ENCODE data around the gene LENG8.
"Not testable (repeated sequence)": the region's sequence is repeated elsewhere in the genome, so short reads cannot be mapped to it uniquely, and the experiment has no call there.

Gene LENG8

GRCh38 chr19:54462655-54463530 is 13.9 kb downstream of the LENG8 start:
- DNase-seq, result peak; percentile 77

- DNase-seq, result peak; percentile 96
Measured at GRCh38 chr19:54463531-54464043, 14.6 kb downstream of the LENG8 start, which contains the start of gene LENG9. LENG9 (minus strand) TSS chr19:54463778; CDS start chr19:54463526, 252 bp downstream.

- DNase-seq, result peak; percentile 94
Measured at GRCh38 chr19:54464044-54464629, 15.1 kb downstream of the LENG8 start.

DNA sequence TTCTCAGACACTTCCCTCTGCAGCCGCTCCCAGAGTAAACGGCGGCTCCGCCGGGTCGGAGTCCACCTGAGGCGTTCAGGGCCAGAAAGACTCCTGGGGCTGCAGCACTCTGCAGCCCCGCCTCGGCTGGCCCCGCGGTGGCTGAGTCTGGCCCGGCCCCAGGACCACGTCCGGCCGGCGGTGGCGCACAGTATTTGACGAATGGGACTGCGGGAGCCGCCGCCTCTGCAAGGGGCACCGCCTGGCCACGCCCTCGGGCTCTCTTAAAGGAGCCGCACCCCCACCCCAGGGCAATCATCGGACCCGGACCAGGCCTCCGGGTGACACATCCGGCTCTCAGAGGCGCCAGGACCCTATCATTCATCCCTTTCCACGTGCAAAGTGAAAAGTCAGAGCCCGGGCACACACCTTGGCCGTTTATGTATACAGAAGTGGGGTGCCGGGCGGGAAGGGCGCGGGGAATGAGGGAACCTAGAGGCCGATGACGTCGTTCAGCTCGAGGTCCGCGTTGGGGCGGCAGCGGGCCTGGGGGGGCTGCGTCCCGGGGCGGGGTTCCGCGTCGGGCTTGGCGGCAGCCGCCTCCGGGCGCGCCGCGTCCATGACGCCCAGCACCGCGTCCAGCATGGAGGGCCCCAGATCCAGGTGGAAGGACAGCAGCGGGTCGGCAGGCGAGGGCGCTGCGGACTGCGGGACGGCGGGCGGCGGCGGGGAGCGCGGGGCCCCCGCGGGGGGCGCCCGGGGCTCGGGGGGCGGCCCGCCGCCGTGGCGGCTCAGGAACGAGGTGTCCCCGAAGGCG is 15.8 kb downstream of the LENG8 start:
- DNase-seq, result peak; percentile 92

DNA sequence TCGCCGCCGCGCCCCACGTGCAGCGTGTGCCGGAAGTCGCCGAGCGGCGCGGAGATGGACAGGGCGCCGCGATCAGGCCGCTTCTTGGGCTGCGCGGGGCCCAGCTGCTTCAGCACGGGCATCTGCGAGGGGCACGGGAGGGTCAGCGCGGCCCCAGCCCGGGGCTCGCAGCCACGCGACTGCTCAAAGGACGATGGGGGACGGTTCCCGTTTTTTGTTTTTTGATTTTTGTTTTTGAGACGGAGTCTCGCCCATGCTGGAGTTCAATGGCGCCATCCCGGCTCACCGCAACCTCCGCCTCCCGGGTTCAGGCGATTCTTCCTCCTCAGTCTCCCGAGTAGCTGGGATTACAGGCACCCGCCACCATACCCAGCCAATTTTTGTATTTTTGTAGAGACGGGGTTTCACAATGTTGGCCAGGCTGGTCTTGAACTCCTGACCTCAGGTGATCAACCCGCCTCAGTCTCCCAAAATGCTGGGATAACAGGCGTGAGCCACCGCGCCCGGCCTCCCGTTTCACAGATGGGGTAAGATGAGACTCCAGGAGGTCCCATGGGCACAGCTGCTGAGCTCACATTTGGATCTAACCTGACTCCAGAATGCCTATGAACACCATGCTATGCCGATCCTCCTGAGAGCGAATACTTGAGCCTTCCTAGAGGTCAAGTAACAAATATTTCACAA is 16.6 kb downstream of the LENG8 start:
- DNase-seq, result no peak

DNA sequence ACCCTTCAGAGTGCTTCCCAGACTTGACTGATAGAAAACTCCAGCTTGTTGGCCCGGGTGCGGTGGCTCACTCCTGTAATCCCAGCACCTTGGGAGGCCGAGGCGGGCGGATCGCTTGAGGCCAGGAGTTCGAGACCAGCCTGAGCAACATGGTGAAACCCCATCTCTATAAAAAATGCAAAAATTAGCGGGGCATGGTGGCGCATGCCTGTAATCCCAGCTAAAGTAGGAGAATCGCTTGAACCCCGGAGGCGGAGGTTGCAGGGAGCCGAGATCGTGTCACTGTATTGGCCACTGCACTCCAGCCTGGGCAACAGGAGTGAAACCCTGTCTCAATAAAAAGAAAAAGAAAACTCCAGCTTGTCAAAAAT is 17.1 kb downstream of the LENG8 start:
- DNase-seq, result not testable (repeated sequence)

DNA sequence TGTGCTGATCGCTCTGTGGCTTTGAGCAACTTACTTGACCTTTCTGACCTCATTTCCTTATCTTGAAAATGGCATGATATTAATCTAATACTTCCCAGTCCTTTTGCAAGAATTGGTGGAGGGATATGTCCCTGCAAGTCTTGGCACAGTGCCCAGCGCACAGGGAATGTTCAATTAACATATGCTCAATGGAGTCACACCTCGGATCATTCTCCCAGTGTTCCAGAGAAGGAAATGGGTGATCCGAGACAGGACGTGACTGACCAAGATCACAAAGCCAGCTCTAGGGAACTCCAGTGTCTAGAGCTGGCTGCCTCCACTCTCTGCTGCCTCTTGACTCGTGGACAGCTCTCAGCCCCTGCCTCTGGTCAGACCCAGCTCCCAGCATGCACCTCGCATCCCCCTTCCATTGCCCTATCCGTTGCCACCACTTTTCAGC is 20.5 kb downstream of the LENG8 start:
- peak; percentile 57 for DNase-seq

DNA sequence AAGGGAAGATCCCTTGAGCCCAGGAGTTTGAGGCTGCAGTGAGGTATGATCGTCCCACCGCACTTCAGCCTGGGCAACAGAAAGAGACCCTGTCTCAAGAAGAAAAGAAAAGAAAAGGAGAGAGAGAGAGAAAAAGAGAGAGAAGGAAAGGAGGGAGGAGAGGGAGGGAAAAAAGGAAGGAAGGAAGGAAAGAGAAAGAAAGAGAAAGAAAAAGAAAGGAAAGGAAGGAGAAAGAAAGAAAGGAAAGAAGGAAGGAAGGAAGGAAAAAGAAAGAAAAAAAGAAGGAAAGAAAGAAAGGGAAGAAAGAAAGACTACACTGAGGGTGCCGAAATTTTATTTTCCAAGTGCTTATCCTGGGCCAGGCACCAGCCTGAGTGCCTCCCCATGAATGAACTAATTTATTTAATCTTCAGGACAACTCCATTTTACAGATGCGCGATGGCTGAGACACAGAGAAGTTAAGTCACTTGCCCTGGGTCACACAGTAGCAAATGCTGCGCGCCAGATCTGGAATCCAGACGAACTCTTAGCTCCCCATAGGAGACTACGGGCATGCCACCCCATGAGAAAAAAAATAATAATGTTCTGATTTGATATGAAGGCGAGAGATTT is 21.4 kb downstream of the LENG8 start:
- DNase-seq, result no peak

DNA sequence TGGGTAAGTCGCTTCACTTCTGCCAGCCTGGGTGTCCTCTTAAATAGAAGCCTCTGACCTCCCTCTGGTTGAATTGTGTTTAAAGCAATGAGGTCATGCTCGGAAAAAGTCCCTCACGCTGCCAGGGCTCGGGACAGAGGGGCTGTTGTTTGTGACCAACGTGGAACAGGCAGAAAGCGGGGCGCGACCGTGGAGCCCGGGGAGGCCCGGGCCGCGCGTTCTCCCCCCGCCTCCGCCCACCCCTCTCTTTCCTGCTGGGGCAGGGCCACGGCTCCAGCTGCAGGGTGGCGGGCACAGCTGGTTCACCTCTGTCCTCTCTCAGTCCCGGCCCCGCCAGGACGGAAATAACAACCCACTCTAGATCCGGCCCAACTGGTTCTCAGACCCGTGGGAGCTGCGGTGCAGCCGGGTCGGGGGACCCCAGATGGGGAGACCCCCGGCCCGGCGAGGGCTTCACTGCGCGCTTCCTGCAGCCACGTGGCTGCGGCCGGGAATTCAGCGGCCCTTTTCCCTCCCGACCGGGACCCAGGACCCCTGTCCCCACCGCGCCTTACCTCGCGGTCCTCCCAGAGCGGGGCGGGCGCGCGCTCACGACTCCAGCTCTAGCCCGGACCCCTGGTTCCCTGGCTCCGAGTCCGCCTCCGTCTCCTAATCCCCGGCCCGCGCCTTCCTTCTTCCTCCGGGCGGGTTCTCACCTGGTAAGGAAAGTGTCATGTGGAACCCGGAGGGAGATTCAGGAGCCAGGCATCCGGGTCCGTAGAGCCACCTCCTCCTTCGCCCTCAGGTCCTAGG is 22.2 kb downstream of the LENG8 start:
- peak; percentile 29 for DNase-seq

GRCh38 chr19:54473071-54473891 is 24.3 kb downstream of the LENG8 start, which contains the start of gene CDC42EP5:
CDC42EP5 (minus strand) TSS chr19:54473296; CDS start chr19:54465547, 7,749 bp downstream.
- DNase-seq, result peak; percentile 30

DNA sequence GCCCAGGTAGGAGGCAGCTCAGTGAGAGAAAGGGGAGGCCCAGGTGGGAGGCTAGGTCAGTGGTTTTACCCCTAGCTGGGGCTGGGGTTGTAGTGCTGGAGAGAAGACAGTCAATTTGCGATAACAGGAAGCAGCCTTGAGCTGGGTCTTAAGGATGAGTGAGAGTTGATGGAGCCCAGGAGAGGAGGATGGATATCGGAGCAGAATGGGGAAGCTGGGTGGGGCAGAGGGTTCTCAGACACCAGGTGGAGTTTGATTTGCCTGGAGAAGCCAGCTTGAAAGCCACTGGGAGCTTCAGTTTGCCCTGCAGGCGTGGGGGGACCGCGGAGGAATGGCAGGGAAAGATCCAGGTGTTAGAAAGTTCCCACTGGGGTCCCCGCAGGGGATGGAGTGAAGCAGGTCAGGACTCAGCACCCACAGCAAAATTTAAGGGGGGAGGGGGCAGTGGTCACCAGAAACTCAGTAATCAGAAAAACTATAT is 24.9 kb downstream of the LENG8 start:
- DNase-seq, result no peak

DNA sequence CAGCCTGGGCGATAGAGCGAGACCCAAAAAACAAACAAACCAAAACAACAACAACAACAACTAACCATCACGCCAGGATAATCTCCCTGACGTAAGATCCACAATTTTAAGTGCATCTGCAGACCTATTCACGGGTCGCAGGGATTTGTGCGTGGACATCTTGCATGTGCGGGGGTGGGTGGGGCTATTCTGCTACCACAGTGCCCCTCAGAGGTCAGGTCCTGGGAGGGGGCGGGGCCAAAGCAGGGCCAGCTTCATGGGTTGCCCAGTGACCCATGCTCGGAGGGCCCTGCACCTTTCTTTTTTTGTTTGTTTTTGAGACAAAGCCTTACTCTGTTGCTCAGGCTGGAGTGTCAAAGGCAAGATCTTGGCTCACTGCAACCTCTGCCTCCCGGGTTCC is 26.7 kb downstream of the LENG8 start:
- no peak for DNase-seq

DNA sequence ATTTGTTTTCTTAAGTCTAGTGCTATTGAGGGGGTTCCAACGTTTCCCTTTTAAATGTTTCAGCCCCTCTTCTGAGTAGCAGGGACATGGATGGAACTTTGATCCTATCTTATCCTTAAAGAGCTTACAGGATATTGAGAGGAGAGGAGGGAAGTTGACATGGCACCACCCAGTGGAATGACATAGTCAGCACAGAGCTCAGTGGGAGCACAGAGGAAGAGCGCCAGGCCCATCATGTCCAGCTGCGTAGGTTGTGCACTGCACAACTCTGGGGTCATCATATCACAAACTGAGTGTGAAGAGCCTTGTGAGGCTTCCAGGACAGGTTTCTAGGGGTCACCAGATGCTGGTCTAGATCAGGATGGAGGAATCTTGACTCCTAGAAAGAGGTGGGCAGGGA is 28.7 kb downstream of the LENG8 start:
- DNase-seq, result no peak

DNA sequence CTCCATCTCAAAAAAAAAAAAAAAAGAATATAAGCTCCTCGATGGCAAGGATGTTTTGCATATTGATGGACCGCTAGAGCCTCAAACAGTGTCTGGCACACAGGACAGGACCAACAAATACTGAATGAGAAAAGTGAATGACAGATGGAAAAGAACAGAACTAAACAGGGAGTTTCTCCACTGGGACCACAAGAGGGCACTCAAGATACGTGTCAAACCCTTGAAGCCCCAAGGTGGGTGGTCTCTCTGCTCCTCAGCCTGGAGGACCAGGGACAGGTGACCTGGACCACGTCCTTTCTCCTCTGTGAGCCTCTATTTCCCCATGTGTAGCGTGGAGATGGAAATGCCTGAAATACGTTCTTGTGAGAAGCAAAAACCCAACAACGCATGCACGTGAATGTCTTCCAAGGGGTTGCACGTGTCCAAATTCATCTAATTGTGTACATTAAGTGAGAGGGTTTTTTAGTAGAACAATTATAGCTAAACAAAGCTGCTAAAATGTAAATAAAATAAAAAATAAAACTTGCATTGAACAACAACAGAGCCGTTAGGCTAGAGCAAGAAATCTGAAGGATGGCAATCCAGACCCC is 29.8 kb downstream of the LENG8 start:
- DNase-seq, result peak; percentile 65

- DNase-seq, result no peak
Measured at GRCh38 chr19:54480051-54480450, 31.1 kb downstream of the LENG8 start.

- DNase-seq, result peak; percentile 70
Measured at GRCh38 chr19:54481326-54481930, 32.4 kb downstream of the LENG8 start.

GRCh38 chr19:54482889-54483288 is 33.9 kb downstream of the LENG8 start:
- DNase-seq, result no peak

DNA sequence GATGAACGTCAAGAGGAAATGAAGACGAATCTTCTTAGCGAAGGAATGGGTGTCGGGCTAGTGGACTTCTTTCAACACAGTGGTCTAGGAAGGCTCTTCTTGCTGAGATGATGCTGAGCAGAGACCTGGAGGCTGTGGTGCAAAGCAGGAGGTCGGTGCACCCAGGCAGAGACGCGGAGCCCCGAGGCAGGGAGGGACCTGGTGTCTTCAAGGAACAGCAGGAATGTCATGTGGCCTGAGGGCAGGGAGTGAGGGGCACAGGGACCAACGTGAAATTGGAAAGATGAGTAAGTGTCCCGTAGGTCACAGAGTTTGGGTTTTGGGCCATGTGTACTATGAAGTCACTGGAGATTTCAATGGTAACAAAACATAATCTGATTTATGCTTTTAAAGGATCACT is 35.5 kb downstream of the LENG8 start:
- no peak for DNase-seq

DNA sequence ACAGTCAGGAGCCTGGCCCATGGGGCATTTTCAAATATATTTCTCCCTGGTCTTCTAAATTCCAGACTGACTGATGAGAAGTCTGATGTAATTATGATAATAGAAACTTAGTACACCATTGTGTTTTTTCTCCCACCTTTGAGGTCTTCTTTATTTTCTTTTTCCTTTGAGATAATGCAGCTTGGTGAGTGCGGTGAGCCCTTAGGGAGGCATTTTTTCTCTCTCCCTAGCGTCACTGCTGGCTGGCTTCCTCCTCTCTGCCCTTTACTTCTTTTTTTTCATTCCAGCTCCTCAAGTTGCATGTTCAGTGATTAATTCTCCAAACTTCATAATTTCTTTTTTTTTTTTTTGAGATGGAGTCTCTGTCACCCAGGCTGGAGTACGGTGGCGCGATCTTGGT is 36.9 kb downstream of the LENG8 start:
- no peak for DNase-seq
